GM21381 (cell line): ENCODE results near the gene ULK4.
"Not testable (repeated sequence)": the region's sequence is repeated elsewhere in the genome, so short reads cannot be mapped to it uniquely, and the experiment has no call there.

Source experiments
- ATAC-seq: cut with Tn5 transposase; IDR thresholded peaks from one replicate; pipeline ENCODE4 v1.9.1; 2021; ENCODE audit warnings: mild to moderate bottlenecking, moderate library complexity; ENCODE audit not compliant: unreplicated experiment

The ULK4 gene

GRCh38 chr3:41370765-41371535 lies 591.0 kb downstream of the ULK4 start:
- not testable (repeated sequence) for ATAC-seq

- ATAC-seq = no peak
Measured at GRCh38 chr3:41370307-41370706, 591.6 kb downstream of the ULK4 start.

GRCh38 chr3:41369838-41370237 lies 592.1 kb downstream of the ULK4 start:
- no peak for ATAC-seq

- no peak for ATAC-seq
Measured at GRCh38 chr3:41365973-41366372, 595.9 kb downstream of the ULK4 start.

- ATAC-seq = no peak
Measured at GRCh38 chr3:41364736-41365135, 597.2 kb downstream of the ULK4 start.

GRCh38 chr3:41363830-41364523 lies 597.9 kb downstream of the ULK4 start:
- ATAC-seq = no peak

- no peak for ATAC-seq
Measured at GRCh38 chr3:41362638-41363559, 599.0 kb downstream of the ULK4 start.

- no peak for ATAC-seq
Measured at GRCh38 chr3:41357271-41357670, 604.6 kb downstream of the ULK4 start.

- no peak for ATAC-seq
Measured at GRCh38 chr3:41356775-41357174, 605.1 kb downstream of the ULK4 start.

GRCh38 chr3:41352510-41352909 lies 609.4 kb downstream of the ULK4 start:
- no peak for ATAC-seq

- ATAC-seq = no peak
Measured at GRCh38 chr3:41350441-41350840, 611.5 kb downstream of the ULK4 start.

GRCh38 chr3:41348401-41348800 lies 613.5 kb downstream of the ULK4 start:
- no peak for ATAC-seq

GRCh38 chr3:41346698-41347270 lies 615.1 kb downstream of the ULK4 start:
- no peak for ATAC-seq

GRCh38 chr3:41345788-41346187 lies 616.1 kb downstream of the ULK4 start:
- ATAC-seq = no peak

- ATAC-seq = no peak
Measured at GRCh38 chr3:41339758-41340157, 622.1 kb downstream of the ULK4 start.

GRCh38 chr3:41338276-41338675 lies 623.6 kb downstream of the ULK4 start:
- ATAC-seq = no peak

- no peak for ATAC-seq
Measured at GRCh38 chr3:41334426-41334825, 627.5 kb downstream of the ULK4 start.

- ATAC-seq = no peak
Measured at GRCh38 chr3:41331041-41331440, 630.9 kb downstream of the ULK4 start.

- ATAC-seq = no peak
Measured at GRCh38 chr3:41330465-41330864, 631.4 kb downstream of the ULK4 start.

GRCh38 chr3:41329881-41330280 lies 632.0 kb downstream of the ULK4 start:
- no peak for ATAC-seq

GRCh38 chr3:41328926-41329325 lies 633.0 kb downstream of the ULK4 start:
- ATAC-seq = no peak
